AG10803 (cell line): ENCODE data around the gene APOB.

ENCODE experiments used
- DNase-seq: peaks from one replicate; pipeline ENCODE4 v3.0.0; 2010; ENCODE audit warnings: low read depth
- H3K4me3 ChIP-seq: 2 replicates; pipeline ENCODE4 v1.5.1; 2011; ENCODE audit warnings: mild to moderate bottlenecking, low read length, control low read depth
- TF ChIP-seq, protein P1 (sequence below): conservative IDR thresholded peaks from 2 replicates; pipeline ENCODE4 v1.5.1; 2011; ENCODE audit warnings: mild to moderate bottlenecking, low read length, control low read depth, inconsistent platforms

APOB gene

DNA sequence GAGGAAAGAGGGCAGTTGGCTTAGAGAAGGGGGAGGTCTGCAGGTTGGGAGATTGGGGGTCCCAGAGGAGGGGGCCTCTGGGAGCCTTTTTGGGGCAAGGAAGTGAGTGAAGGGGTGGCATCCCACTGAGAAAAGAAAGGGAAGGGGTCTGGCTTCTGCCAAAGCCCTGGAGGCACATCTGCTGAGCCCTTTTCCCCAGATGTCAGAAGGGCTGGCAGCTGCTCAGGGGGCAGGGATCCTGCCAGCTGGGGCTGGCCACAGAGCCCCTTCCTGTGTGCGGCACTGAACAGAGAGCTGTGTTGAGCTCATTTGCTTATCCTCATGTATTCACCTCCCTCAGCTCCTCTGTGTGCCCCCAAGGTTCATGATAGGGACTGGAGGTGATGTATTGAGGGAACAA, 54.5 kb downstream of the APOB start:
- no peak for DNase-seq
- H3K4me3 ChIP-seq: no peak overlapping the region
- TF ChIP-seq, protein P1, sequence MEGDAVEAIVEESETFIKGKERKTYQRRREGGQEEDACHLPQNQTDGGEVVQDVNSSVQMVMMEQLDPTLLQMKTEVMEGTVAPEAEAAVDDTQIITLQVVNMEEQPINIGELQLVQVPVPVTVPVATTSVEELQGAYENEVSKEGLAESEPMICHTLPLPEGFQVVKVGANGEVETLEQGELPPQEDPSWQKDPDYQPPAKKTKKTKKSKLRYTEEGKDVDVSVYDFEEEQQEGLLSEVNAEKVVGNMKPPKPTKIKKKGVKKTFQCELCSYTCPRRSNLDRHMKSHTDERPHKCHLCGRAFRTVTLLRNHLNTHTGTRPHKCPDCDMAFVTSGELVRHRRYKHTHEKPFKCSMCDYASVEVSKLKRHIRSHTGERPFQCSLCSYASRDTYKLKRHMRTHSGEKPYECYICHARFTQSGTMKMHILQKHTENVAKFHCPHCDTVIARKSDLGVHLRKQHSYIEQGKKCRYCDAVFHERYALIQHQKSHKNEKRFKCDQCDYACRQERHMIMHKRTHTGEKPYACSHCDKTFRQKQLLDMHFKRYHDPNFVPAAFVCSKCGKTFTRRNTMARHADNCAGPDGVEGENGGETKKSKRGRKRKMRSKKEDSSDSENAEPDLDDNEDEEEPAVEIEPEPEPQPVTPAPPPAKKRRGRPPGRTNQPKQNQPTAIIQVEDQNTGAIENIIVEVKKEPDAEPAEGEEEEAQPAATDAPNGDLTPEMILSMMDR: no peak

DNA sequence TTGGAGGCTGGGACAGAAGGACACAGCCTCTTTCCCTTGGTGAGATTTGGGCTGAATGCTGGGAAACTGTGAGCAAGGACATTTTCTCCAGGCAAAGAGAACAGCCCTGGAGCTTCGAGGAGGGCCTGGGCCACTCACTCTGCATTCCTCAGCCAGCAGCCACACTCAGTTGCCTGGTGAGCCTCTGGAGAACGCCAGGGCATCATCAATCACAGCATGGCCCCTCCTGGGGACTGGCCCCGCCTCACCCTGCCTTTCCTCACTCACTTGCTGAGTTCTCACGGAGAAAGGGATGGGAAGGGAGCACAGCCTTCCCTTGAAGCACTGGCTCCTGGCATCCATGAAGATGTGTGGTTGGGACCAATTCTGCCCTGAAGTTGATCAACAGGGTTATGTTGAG, 55.0 kb downstream of the APOB start:
- TF ChIP-seq, protein P1: no peak
- no peak overlapping the region for H3K4me3 ChIP-seq
- no peak for DNase-seq

DNA sequence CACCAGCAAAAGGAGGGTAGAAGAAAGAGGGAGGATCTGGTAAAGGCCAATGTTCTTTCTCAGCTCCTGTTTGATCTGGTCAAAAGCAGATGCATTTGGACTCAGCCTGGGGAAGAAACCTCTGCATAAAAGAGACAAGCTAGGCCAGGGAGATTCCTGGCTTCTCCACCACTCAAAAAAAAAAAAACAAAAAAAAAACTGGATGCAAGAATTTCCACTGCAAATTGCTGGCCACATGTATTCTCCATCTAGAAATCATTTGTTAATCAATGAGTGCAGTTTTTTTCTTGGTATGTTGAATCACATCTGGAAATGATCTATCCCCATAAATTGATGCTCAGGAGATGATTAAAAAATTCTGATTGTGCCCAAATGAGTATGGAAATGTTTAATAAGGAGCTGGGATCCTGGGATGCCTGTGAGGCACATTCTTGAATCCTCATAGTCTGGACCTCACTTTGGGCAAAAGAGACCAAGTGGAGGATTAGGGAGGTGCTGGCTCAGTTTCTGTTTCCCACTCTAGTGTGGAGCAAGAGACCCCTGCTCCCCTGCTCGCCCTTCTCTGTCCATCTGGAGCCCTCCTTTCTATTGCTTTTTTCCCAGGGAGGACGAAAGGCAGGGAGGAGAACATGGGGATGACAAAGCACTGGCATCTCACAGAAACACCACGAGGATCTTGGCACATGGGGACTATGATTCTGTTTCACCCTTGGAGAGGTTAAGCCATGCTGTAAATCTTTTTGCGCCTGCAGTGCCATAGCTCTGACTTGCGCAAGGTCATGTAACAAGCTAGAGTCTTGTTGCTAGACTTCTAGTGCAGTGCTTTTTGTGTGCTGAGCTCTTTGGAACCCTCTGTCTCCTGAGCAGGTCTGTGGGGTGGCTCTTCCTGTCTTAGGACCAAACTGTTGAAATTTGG, 57.6 kb downstream of the APOB start:
- TF ChIP-seq, protein P1: no peak
- no peak overlapping the region for H3K4me3 ChIP-seq
- no peak for DNase-seq

DNA sequence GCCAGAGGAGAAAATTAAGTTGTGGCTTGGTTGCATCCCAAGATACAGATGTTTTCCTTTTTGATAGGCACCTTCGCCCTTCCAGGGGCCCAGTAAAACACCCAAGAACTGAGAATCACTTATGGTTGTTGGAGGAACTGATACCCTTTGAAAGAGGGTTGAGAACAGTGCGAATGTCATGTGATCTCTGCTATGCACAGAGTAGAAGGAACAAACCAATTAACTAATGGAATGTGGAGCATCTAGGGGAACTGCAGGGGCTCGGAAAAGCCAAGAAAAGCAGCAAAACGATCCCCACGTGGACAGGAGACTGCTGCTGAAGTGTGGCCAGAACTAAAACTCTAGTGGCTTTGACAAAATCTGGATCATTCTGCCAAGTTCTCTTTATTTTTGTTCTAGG, 58.8 kb downstream of the APOB start:
- DNase-seq: no peak
- H3K4me3 ChIP-seq: no peak overlapping the region
- TF ChIP-seq, protein P1: no peak

DNA sequence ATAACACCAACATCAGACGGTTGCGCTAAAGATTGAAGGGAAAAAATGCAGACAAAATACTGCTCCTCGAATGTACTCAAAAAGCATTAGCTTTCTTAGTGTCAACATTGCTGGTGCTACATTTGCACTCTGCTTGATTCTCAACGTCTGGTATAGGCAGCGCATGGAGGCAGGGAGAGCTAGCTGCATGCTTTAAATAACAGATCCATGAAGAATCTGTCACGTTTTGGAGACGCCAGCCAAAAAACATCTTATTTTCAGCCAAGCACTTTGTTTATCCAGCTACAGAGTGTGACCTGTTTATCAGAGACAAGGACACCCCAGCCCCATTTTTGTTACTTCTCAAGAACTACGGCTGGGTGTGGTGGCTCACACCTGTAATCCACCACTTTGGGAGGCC, 59.5 kb downstream of the APOB start:
- TF ChIP-seq, protein P1: no peak
- H3K4me3 ChIP-seq: no peak overlapping the region
- DNase-seq: no peak

DNA sequence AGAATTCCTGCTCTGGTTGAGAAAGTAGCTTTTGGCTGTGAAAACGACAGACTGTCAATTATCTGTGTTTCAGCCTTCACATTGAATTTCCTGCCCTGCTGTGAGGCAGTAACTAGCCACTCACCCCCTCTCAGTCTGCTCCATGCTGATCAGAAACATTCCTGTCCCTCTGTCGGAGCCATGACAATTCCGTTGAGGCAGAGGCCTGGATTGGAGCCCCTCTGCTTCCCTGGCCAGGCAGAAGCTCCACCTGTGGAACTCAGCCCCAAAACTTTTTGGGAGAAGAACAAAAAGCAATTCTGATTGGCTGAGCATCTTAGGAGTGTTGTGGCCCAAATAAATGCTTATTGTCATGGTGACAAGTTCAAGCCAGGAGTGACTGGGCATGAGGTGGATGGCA, 60.0 kb downstream of the APOB start:
- H3K4me3 ChIP-seq: no peak overlapping the region
- no peak for DNase-seq
- TF ChIP-seq, protein P1: no peak

DNA sequence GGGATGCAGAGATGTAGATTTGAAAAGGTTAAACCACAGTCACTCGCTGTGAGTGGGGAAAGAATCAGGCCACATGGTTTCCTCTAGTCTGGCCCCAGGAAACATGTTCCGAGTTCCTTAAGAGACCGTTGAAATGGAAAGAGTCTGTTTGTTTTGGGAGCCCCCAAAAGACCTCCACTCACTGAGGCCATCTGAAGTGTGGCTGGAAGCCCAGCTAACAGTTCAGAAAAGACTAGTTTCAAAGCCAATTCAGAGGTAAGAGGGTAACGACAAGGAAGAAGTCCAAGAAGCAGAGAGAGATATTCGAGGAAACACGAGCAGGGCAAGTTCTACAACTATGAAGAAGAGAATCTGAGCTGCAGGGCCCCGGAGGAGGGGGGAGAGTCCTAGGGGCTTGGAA, 61.0 kb downstream of the APOB start:
- H3K4me3 ChIP-seq: no peak overlapping the region
- no peak for DNase-seq
- TF ChIP-seq, protein P1: no peak
